K562 (cell line): Measurements from ENCODE around the gene NMT2. TPM values are rescaled to one million over a fixed set of nuclear protein-coding genes. Genes with fewer than 3 reads are reported as not detected.

Experiments
- E2F3 ChIP-seq: fragments of 250-450 bp; sonication (Bioruptor Pico); IDR thresholded peaks from 2 replicates; pipeline ENCODE4 v1.4.0; 2020; ENCODE audit warnings: mild to moderate bottlenecking
- FOXA1 ChIP-seq: fragments of 450-650 bp; IDR thresholded peaks from 2 replicates; pipeline ENCODE4 v1.6.1; 2016; ENCODE audit warnings: mild to moderate bottlenecking, borderline replicate concordance
- FOXJ2 ChIP-seq: fragments of 200-800 bp; sonication (Bioruptor generic); IDR thresholded peaks from 2 replicates; pipeline ENCODE4 v1.6.1; 2016; ENCODE audit warnings: missing genetic modification characterization, missing compliant biosample characterization
- GTF2F1 ChIP-seq: IDR thresholded peaks from 2 replicates; pipeline ENCODE4 v1.6.1; 2011; ENCODE audit warnings: low read depth, low read length, improper control_type of control experiment
- KAT7 ChIP-seq: sonication (generic); formaldehyde crosslinking; IDR thresholded peaks from 2 replicates; pipeline ENCODE4 v1.8.0; 2022; ENCODE audit warnings: missing genetic modification reagents, mild to moderate bottlenecking, borderline replicate concordance
- KDM1A ChIP-seq, 2 experiments: fragments of 450-650 bp; IDR thresholded peaks; 2 replicates each; pipeline ENCODE4 v1.6.1; 2016; ENCODE audit warnings: mild to moderate bottlenecking in 2 of 2
- KLF1 ChIP-seq: fragments of 450-650 bp; IDR thresholded peaks from 2 replicates; pipeline ENCODE4 v1.6.1; 2016; ENCODE audit warnings: missing genetic modification characterization, missing compliant biosample characterization
- MGA ChIP-seq: fragments of 450-650 bp; IDR thresholded peaks from 2 replicates; pipeline ENCODE4 v1.6.1; 2016; ENCODE audit warnings: mild to moderate bottlenecking, moderate library complexity
- RUNX1 ChIP-seq: sonication (generic); IDR thresholded peaks from 2 replicates; pipeline ENCODE4 v1.6.1; 2016; ENCODE audit warnings: antibody characterized with exemption, low read depth
- SIN3B ChIP-seq: fragments of 450-650 bp; IDR thresholded peaks from 2 replicates; pipeline ENCODE4 v1.6.1; 2017; ENCODE audit warnings: low read depth, mild to moderate bottlenecking, moderate library complexity
- ZNF124 ChIP-seq: sonication (generic); formaldehyde crosslinking; IDR thresholded peaks from 2 replicates; pipeline ENCODE4 v1.8.1; 2022; ENCODE audit warnings: missing genetic modification reagents
- ZNF586 ChIP-seq: fragments of 450-650 bp; formaldehyde crosslinking; conservative IDR thresholded peaks from 2 replicates; pipeline ENCODE4 v1.4.0; 2020; ENCODE audit warnings: mild to moderate bottlenecking, moderate library complexity
- ZNF717 ChIP-seq: fragments of 250-450 bp; sonication (Bioruptor Pico); IDR thresholded peaks from 2 replicates; pipeline ENCODE4 v1.5.0; 2021
- polyA plus RNA-seq, 8 experiments: library from polyadenylated mRNA; depleted of rRNA in 4 of 8; stranded (reverse) in 5 of 8; unstranded in 3 of 8; fragments of >200 nt; fragmentation: Nextera tagmentation in 2 of 8; fragmentation: Illumina TruSeq in 1 of 8; extraction: Ambion mirVana in 2 of 8; extraction: Trizol in 1 of 8; gene quantifications; 2 replicates each; pipeline versions ENCODE4 v1.2.1 to v1.2.3, GENCODE V29; 2011 to 2014; ENCODE audit warnings: inconsistent platforms in 1 of 8, missing spikeins in 1 of 8
- total RNA-seq, 7 experiments: library from RNA; depleted of rRNA in 6 of 7; stranded (reverse); fragments of >200 nt in 6 of 7; fragmentation: Illumina TruSeq in 2 of 7; extraction: Trizol in 2 of 7; gene quantifications; 2 replicates each; pipeline versions ENCODE4 v1.2.1 to v1.2.3, GENCODE V29; 2011 to 2021; ENCODE audit warnings: low replicate concordance in 1 of 7
- TF ChIP-seq, protein P1 (sequence below), 2 experiments: fragments of 450-650 bp; conservative IDR thresholded peaks; 2 replicates each; pipeline ENCODE4 v1.6.1; 2017; ENCODE audit warnings: mild to moderate bottlenecking in 2 of 2, moderate library complexity in 2 of 2

NMT2 gene
- total and polyA plus RNA-seq, 9 of the 15 experiments (the other 6 are each of a cell fraction or from before 2014, with no cell fraction given) = 5.2 to 15.9 (median 10.8) TPM

DNA sequence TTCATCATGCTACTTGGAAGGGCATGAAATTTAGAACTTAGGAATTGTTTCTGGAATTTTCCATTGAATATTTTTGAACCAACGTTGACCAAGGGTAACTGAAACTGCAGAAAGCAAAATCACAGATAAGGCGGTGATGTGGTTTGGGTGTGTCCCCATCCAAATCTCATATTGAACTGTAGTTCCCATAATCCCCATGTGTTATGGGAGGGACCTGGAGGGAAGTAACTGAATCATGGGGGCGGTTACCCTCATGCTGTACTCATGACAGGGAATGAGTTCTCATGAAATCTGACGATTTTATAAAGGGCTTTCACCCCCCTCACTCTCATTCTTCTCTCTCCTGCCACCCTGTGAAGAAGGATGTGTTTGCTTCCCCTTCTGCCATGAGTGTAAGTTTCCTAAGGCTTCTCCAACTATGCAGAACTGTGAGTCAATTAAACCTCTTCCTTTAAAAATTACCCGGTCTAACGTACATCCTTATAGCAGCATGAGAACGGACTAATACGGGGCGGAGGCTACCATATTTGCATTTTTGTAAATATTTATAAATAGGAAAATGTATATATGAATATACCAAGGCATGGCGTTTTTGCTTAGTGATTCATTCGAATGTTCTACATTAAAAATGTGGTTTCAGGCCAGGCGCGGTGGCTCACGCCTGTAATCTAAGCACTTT is 12.4 kb downstream of the NMT2 start (continued):
- peak; percentile 56 for TF ChIP-seq MGA
- TF ChIP-seq KDM1A (IDR thresholded peaks at IDR 0.05) = peak; percentile 14 to 39; a peak in 2 of 4 replicates
- no peak for TF ChIP-seq E2F3 (CRISPR knock-in tag)
- peak; percentile 62; the same call in 1 of the 2 replicates for TF ChIP-seq KLF1 (tag)
- TF ChIP-seq ZNF586 (CRISPR knock-in tag) = no peak
- no peak for TF ChIP-seq FOXA1
- no peak for TF ChIP-seq ZNF717 (CRISPR knock-in tag)
- TF ChIP-seq RUNX1 = no peak
- TF ChIP-seq SIN3B = no peak
- TF ChIP-seq, protein P1, sequence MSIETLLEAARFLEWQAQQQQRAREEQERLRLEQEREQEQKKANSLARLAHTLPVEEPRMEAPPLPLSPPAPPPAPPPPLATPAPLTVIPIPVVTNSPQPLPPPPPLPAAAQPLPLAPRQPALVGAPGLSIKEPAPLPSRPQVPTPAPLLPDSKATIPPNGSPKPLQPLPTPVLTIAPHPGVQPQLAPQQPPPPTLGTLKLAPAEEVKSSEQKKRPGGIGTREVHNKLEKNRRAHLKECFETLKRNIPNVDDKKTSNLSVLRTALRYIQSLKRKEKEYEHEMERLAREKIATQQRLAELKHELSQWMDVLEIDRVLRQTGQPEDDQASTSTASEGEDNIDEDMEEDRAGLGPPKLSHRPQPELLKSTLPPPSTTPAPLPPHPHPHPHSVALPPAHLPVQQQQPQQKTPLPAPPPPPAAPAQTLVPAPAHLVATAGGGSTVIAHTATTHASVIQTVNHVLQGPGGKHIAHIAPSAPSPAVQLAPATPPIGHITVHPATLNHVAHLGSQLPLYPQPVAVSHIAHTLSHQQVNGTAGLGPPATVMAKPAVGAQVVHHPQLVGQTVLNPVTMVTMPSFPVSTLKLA (conservative IDR thresholded peaks at IDR 0.05) = 0 out of 4 replicates have a peak, but pooled peaks of 1 of the 2 experiments have one; percentile 22
- no peak for TF ChIP-seq ZNF124 (CRISPR knock-in tag)
- no peak for TF ChIP-seq GTF2F1
- no peak for TF ChIP-seq KAT7 (CRISPR knock-in tag)
- 0 out of 2 replicates have a peak, but pooled peaks have one; percentile 40 for TF ChIP-seq FOXJ2 (tag)
